Endothelial cell (in vitro differentiated cells): ENCODE measurements around the gene ANKRD37. TPM values are rescaled to one million over a fixed set of nuclear protein-coding genes. Genes with fewer than 3 reads are reported as not detected.

Source experiments
- DNase-seq: peaks from one replicate; pipeline ENCODE4 v3.0.0; 2021; ENCODE audit warnings: low spot score
- H3K27ac Mint-ChIP-seq: one replicate; pipeline ENCODE4 v1.8.0; 2021; ENCODE audit warnings: mixed read lengths, inconsistent platforms; ENCODE audit not compliant: unreplicated experiment
- H3K27me3 Mint-ChIP-seq: one replicate; pipeline ENCODE4 v1.8.0; 2021; ENCODE audit warnings: mild to moderate bottlenecking, moderate library complexity, mixed read lengths, inconsistent platforms; ENCODE audit not compliant: unreplicated experiment
- H3K36me3 Mint-ChIP-seq: one replicate; pipeline ENCODE4 v1.8.0; 2021; ENCODE audit warnings: mild to moderate bottlenecking, low read depth, mixed read lengths, inconsistent platforms; ENCODE audit not compliant: unreplicated experiment
- H3K4me1 Mint-ChIP-seq: one replicate; pipeline ENCODE4 v1.8.0; 2021; ENCODE audit warnings: mild to moderate bottlenecking, mixed read lengths, inconsistent platforms; ENCODE audit not compliant: unreplicated experiment
- H3K4me3 Mint-ChIP-seq: one replicate; pipeline ENCODE4 v1.8.0; 2021; ENCODE audit warnings: mild to moderate bottlenecking, mixed read lengths, inconsistent platforms; ENCODE audit not compliant: unreplicated experiment
- H3K9me3 Mint-ChIP-seq: one replicate; pipeline ENCODE4 v1.8.0; 2021; ENCODE audit warnings: mixed read lengths, inconsistent platforms; ENCODE audit not compliant: unreplicated experiment
- CTCF ChIP-seq: fragments of 200-600 bp; sonication (generic); IDR thresholded peaks from one replicate; pipeline ENCODE4 v1.5.0; 2021; ENCODE audit warnings: antibody characterized with exemption; ENCODE audit not compliant: unreplicated experiment
- total RNA-seq: library from RNA; stranded (reverse); fragmentation: NEBNext Ultra II Directional; extraction: Animal tissue kit (Norgen Biotek cat#: 25700); gene quantifications from one replicate; pipeline ENCODE4 v1.2.1, GENCODE V29; 2021; ENCODE audit not compliant: unreplicated experiment

The ANKRD37 gene
- total RNA-seq, 1 donor from 2014 or later: 2.6 TPM

DNA sequence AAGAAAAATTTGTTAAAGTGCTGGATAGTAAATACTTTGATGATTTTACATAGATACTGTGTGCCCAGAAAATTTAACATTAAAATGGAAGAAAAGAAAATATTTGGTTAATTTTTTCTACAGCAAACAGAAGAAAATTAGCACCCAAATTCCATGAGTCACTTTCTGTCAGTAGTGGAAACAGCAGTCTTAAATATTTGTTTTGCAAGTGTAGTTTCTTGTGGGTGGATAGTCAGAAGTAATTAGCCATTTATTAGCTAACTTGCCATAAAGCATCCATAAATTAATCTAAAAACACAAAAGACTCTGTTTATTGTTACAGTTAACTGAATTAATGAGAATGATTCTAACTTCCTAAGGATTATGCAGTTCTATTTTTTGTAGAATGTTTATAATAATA is 38.8 kb downstream of the ANKRD37 start:
- TF ChIP-seq CTCF: no peak
- DNase-seq: no peak
- no peaks in the 10 kb centered on the region for H3K36me3 Mint-ChIP-seq
- H3K4me3 Mint-ChIP-seq: no peak overlapping the region
- no peaks in the 10 kb centered on the region for H3K9me3 Mint-ChIP-seq
- H3K27ac Mint-ChIP-seq: no peak overlapping the region
- H3K4me1 Mint-ChIP-seq: no peaks in the 10 kb centered on the region
- H3K27me3 Mint-ChIP-seq: no peaks in the 10 kb centered on the region

DNA sequence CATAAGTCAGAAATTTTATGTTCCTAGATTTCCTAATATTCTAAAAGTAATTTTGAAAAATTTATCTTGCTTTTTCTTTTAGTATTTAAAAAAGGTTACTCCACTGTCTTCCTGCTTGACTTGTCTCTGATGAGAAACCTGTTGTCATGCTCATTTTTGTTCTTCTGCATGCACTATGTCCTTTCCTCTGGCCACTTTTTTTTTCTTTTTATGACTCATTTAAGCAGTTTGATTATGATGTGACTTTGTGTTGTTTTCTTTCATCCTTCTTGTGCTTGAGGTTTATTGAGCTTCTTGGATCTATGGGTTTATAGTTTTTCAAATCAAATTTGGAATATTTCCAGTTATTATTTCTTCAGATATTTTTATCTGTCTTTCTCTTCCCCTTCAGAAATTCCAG is 41.2 kb downstream of the ANKRD37 start:
- no peaks in the 10 kb centered on the region for H3K4me1 Mint-ChIP-seq
- no peak overlapping the region for H3K4me3 Mint-ChIP-seq
- no peaks in the 10 kb centered on the region for H3K36me3 Mint-ChIP-seq
- no peaks in the 10 kb centered on the region for H3K27me3 Mint-ChIP-seq
- DNase-seq: no peak
- H3K9me3 Mint-ChIP-seq: no peaks in the 10 kb centered on the region
- H3K27ac Mint-ChIP-seq: no peak overlapping the region
- TF ChIP-seq CTCF: no peak

GRCh38 chr4:185441479-185441878 is 44.8 kb downstream of the ANKRD37 start:
- Mint-ChIP-seq H3K9me3 (no peaks in the 10 kb centered on the region), H3K27ac (no peak overlapping the region), H3K4me1 (no peaks in the 10 kb centered on the region), H3K36me3 (no peaks in the 10 kb centered on the region), H3K4me3 (no peak overlapping the region), H3K27me3 (no peaks in the 10 kb centered on the region)
- no peak for DNase-seq
- TF ChIP-seq CTCF: no peak

GRCh38 chr4:185445209-185445608 is 48.6 kb downstream of the ANKRD37 start:
- H3K4me1 Mint-ChIP-seq: no peaks in the 10 kb centered on the region
- DNase-seq: no peak
- no peak overlapping the region for H3K27ac Mint-ChIP-seq
- no peaks in the 10 kb centered on the region for H3K36me3 Mint-ChIP-seq
- TF ChIP-seq CTCF: no peak
- no peaks in the 10 kb centered on the region for H3K27me3 Mint-ChIP-seq
- H3K9me3 Mint-ChIP-seq: no peaks in the 10 kb centered on the region
- H3K4me3 Mint-ChIP-seq: no peak overlapping the region

Other genes starting within 250 kb of the ANKRD37 start
- gene CFAP97, start 192.8 kb upstream of the ANKRD37 start, total RNA-seq: 18.2 TPM
- gene SNX25, start 187.2 kb upstream of the ANKRD37 start, total RNA-seq: 19.3 TPM
- 0.92 TPM for gene LRP2BP, start 917 bp upstream of the ANKRD37 start, total RNA-seq
- gene UFSP2, start 29.1 kb downstream of the ANKRD37 start, total RNA-seq: 27.4 TPM
- gene CCDC110, start 74.9 kb downstream of the ANKRD37 start, total RNA-seq: 0.67 TPM
- 0.67 TPM for gene PDLIM3, start 138.7 kb downstream of the ANKRD37 start, total RNA-seq